Kidney epithelial cell (primary cell): ENCODE results near the gene DSTN. TPM values are rescaled to one million over a fixed set of nuclear protein-coding genes. Genes with fewer than 3 reads are reported as not detected.

Source experiments
- DNase-seq: peaks from one replicate; pipeline ENCODE4 v3.0.0-alpha.2; 2010; ENCODE audit warnings: low read depth
- H3K27me3 ChIP-seq: 2 replicates; pipeline ENCODE4 v1.6.0; 2011; ENCODE audit warnings: low read length; ENCODE audit not compliant: control insufficient read depth, insufficient read depth
- H3K36me3 ChIP-seq: 2 replicates; pipeline ENCODE4 v1.5.1; 2011; ENCODE audit warnings: low read length; ENCODE audit not compliant: control insufficient read depth, insufficient read depth
- H3K4me3 ChIP-seq: 2 replicates; pipeline ENCODE4 v1.5.1; 2011; ENCODE audit warnings: low read depth, mild to moderate bottlenecking, control low read depth, low read length
- CTCF ChIP-seq: IDR thresholded peaks from 2 replicates; pipeline ENCODE4 v1.5.1; 2011; ENCODE audit warnings: mild to moderate bottlenecking, moderate library complexity, low read length, control low read depth, inconsistent platforms; ENCODE audit not compliant: insufficient read depth, poor library complexity, severe bottlenecking
- total RNA-seq: library from RNA; depleted of rRNA; stranded (reverse); fragments of >200 nt; gene quantifications from 2 replicates; pipeline ENCODE4 v1.2.3, GENCODE V29; 2015

DSTN gene
- total RNA-seq, 1 donor from 2014 or later = 255 TPM

DNA sequence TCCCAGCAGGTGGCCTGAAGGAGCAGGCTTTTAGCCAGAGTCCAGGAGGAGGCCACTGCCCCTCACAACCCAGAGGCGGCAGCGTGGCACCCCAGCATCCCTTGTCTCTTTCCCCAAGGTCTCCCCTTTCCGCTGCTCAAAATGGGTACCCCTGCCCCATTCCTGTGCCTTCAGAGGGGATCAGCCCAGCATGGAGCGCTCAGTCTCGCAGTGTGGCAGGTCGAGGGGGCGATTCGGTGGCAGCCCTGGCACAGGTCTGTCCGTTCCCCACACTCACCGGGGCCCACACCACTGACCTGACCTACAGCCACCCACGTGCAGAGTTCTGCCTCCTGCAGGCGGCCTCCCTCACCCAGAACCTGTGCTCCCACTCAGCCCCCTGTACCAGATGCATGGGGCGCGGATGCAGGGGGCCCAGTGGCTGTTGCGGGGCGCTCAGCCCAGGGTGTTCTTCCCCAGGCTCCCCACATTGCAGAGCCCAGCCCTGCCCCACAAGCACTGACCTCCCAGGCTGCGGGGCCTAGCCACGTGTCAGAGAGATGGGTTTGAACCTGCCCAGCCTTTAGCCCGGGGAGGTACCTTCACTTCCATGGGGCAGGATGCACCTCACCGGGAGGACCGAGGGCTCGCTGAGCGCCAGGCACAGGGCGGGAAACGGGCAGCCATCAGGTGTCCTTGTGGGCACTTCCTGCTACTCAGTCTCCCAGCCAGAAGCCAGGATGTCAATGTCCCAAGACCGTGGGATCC lies 41.8 kb downstream of the DSTN start:
- peak; percentile 67 for TF ChIP-seq CTCF
- no peak overlapping the region for H3K4me3 ChIP-seq
- no peaks in the 10 kb centered on the region for H3K27me3 ChIP-seq
- no peak for DNase-seq
- H3K36me3 ChIP-seq = peaks cover under 1% of the 10 kb centered on the region

DNA sequence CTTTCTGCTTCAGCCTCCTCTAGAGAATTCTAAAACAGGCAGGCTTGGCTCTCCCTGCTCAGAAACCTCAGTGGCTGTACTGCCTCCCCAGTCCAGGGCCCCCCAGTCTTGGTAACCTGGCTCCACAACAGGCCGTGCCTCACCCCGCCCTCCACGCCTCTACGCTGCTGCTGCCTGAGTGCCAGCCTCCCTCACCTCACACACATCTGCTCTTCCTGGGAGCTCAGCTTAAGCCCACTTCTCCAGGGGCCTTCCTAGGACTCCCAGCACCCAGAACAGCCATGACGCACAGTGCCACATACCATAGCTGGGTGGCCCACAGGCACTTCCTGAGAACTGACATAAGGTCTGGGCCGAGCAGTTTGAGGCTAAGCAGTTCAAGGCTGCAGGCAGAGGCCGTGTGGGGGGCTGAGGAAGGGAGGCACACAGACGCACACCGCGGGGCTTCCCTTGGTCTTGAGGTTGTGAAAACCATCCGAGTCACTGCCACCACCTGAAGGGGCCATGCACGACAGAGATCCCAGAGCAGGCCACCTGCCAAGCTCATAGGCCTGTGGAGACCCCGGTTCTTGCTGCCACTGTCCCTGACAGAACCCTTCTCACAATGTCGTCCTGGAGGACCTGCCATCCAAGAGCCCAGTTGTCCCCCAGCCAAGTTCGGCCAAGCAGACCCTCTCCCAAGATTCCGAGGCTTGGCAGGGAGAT lies 42.6 kb downstream of the DSTN start:
- no peak overlapping the region for H3K4me3 ChIP-seq
- no peak for TF ChIP-seq CTCF
- H3K27me3 ChIP-seq = no peaks in the 10 kb centered on the region
- no peak for DNase-seq
- H3K36me3 ChIP-seq = peaks cover 2% of the 10 kb centered on the region

DNA sequence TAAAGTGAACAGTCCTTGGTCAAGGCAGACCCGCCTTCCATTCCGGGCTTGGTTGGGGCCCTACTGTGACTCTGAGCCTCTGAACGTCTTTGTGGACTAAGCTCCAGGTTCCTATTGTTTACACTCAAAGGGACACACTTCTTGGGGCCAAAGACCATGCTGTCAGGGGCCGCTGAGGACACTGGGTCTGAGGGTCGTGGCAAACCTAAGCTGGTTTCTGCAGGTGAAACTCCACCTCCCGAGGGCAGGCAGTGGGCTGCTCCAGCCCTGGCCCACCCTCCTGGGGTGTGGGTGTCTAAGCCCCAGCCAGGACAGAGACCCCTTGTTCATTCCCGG lies 43.1 kb downstream of the DSTN start:
- peaks cover 2% of the 10 kb centered on the region for H3K36me3 ChIP-seq
- no peaks in the 10 kb centered on the region for H3K27me3 ChIP-seq
- no peak for DNase-seq
- TF ChIP-seq CTCF = no peak
- H3K4me3 ChIP-seq = no peak overlapping the region

GRCh38 chr20:17613328-17614175 lies 43.7 kb downstream of the DSTN start:
- H3K36me3 ChIP-seq = peaks cover 2% of the 10 kb centered on the region
- no peaks in the 10 kb centered on the region for H3K27me3 ChIP-seq
- H3K4me3 ChIP-seq = no peak overlapping the region
- no peak for DNase-seq
- no peak for TF ChIP-seq CTCF

GRCh38 chr20:17614176-17614811 lies 44.4 kb downstream of the DSTN start:
- Histone ChIP-seq H3K36me3 (peaks cover 2% of the 10 kb centered on the region), H3K27me3 (no peaks in the 10 kb centered on the region), H3K4me3 (no peak overlapping the region)
- DNase-seq = no peak
- TF ChIP-seq CTCF = no peak
